MCF 10A (cell line): ENCODE measurements around the gene CORO2A. TPM values are rescaled to one million over a fixed set of nuclear protein-coding genes. Genes with fewer than 3 reads are reported as not detected.
A peak's percentile ranks its signal among the peaks of the same experiment; 100 is the strongest.

Experiments
- BruUV-seq: library from RNA; stranded (reverse); fragments of 400-500 nt; replicated peaks from 2 replicates; lab custom pipeline; 2021; lab: Mats Ljungman, UMichigan
- CTCF ChIA-PET: fragments of 300-600 bp; sonication (Branson Sonifier 250); formaldehyde crosslinking; extraction: SDS; loops from one replicate; lab custom pipeline; 2021; ENCODE audit warnings: antibody characterized with exemption, inconsistent platforms; lab: Yijun Ruan, JAX
- POLR2A ChIA-PET: fragments of 300-600, 350-650 bp; sonication (Branson Sonifier 250); formaldehyde crosslinking; extraction: SDS; loops from one replicate; lab custom pipeline; 2020; ENCODE audit warnings: antibody characterized with exemption, inconsistent platforms; lab: Yijun Ruan, JAX
- DNase-seq: peaks from one replicate; pipeline ENCODE4 v3.0.0-alpha.2; 2018; ENCODE audit not compliant: unreplicated experiment
- H3K27ac Mint-ChIP-seq: one replicate; pipeline ENCODE4 v1.8.0; 2022; ENCODE audit warnings: mild to moderate bottlenecking, low read depth, mixed read lengths; ENCODE audit not compliant: unreplicated experiment
- H3K27me3 Mint-ChIP-seq: one replicate; pipeline ENCODE4 v1.8.0; 2022; ENCODE audit warnings: mixed read lengths; ENCODE audit not compliant: insufficient read depth, unreplicated experiment
- H3K36me3 Mint-ChIP-seq: one replicate; pipeline ENCODE4 v1.8.0; 2022; ENCODE audit warnings: mild to moderate bottlenecking, moderate library complexity, mixed read lengths; ENCODE audit not compliant: insufficient read depth, unreplicated experiment
- H3K4me1 Mint-ChIP-seq: one replicate; pipeline ENCODE4 v1.8.0; 2022; ENCODE audit warnings: mixed read lengths; ENCODE audit not compliant: insufficient read depth, unreplicated experiment
- H3K4me3 Mint-ChIP-seq: one replicate; pipeline ENCODE4 v1.8.0; 2022; ENCODE audit warnings: mild to moderate bottlenecking, moderate library complexity, mixed read lengths; ENCODE audit not compliant: unreplicated experiment
- H3K9me3 Mint-ChIP-seq: one replicate; pipeline ENCODE4 v1.8.0; 2022; ENCODE audit warnings: mixed read lengths; ENCODE audit not compliant: unreplicated experiment
- intact Hi-C: fragments of 100-400 bp; cut with micrococcal nuclease; formaldehyde crosslinking; loops from 2 replicates; pipeline ENCODE4 v1.14.1; 2022
- total RNA-seq: library from RNA; stranded (reverse); gene quantifications from 2 replicates; pipeline ENCODE4 v1.2.3, GENCODE V29; 2022
- TF ChIP-seq, protein P1 (sequence below): fragments of 200-600 bp; IDR thresholded peaks from one replicate; pipeline ENCODE4 v1.8.0; 2022; ENCODE audit warnings: antibody characterized with exemption, mild to moderate bottlenecking; ENCODE audit not compliant: unreplicated experiment

CORO2A gene
- total RNA-seq, 1 experiment from 2014 or later, result 3.4 TPM

DNA sequence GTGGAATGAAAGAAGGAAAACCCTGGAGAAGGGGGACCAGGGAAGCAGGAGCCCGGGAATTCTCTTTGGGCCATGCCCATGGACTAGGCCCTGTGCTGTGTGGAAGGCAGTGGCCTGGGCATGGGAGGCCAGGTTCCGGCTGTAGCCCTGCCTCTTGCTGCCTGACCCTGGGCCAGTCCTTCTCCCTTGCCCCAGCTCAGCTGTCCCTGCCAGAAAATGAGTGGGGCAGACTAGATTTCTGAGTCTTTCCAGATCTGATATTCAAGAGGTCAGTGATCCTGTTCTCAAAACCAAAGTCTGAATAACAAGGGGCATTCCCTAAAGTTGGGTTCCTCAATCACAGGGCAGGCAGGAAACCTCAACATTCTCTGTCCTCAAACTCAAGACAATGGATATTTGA is 24.8 kb upstream of the CORO2A start:
- peaks cover 88% of the 10 kb centered on the region for H3K36me3 Mint-ChIP-seq
- no peaks in the 10 kb centered on the region for H3K9me3 Mint-ChIP-seq
- POLR2A ChIA-PET, result interaction anchor here (2.5 kb wide), 1 partner anchor 39 kb away, joined by 11 read pairs; the partner anchor contains the start of gene TBC1D2
- intact Hi-C loops, result no loop called here
- TF ChIP-seq, protein P1, sequence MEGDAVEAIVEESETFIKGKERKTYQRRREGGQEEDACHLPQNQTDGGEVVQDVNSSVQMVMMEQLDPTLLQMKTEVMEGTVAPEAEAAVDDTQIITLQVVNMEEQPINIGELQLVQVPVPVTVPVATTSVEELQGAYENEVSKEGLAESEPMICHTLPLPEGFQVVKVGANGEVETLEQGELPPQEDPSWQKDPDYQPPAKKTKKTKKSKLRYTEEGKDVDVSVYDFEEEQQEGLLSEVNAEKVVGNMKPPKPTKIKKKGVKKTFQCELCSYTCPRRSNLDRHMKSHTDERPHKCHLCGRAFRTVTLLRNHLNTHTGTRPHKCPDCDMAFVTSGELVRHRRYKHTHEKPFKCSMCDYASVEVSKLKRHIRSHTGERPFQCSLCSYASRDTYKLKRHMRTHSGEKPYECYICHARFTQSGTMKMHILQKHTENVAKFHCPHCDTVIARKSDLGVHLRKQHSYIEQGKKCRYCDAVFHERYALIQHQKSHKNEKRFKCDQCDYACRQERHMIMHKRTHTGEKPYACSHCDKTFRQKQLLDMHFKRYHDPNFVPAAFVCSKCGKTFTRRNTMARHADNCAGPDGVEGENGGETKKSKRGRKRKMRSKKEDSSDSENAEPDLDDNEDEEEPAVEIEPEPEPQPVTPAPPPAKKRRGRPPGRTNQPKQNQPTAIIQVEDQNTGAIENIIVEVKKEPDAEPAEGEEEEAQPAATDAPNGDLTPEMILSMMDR, result no peak
- no peak overlapping the region for H3K4me3 Mint-ChIP-seq
- no peak for DNase-seq
- H3K4me1 Mint-ChIP-seq, result peaks cover 4% of the 10 kb centered on the region
- CTCF ChIA-PET, result interaction anchor here (0.6 to 1.3 kb wide), 2 partner anchors 39 to 47 kb away, joined by 4 read pairs; partner anchors contain the start of gene TBC1D2
- no TSS peak for BruUV-seq
- peak overlapping the region; percentile 57 for H3K27ac Mint-ChIP-seq
- H3K27me3 Mint-ChIP-seq, result no peaks in the 10 kb centered on the region

DNA sequence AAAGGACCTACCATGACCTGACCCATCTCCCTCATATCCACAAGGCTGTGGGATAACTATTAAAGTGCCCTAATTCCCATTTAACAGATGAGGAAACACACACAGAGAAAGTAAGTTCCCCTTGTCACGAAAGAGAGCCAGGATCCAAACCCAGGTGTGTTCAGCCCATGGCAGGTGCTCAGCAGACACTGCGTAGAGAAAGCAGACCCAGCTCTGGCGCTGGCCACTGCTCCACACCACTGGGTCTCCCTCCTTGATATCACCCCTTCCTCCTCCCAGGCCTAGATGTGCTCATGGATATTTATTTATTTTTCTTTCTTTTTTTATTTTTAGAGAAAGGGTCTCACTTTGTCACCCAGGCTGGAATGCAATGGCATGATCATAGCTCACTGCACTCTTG is 24.0 kb upstream of the CORO2A start:
- POLR2A ChIA-PET, result no interaction called here
- H3K27me3 Mint-ChIP-seq, result no peaks in the 10 kb centered on the region

GRCh38 chr9:98215821-98216220 is 23.4 kb upstream of the CORO2A start:
- H3K4me3 Mint-ChIP-seq, result no peak overlapping the region
- POLR2A ChIA-PET, result interaction anchor here (0.6 kb wide), 1 partner anchor 1350 kb away, joined by 4 read pairs; no protein-coding TSS in a partner anchor
- CTCF ChIA-PET, result interaction anchor here (0.7 to 1.8 kb wide), 3 partner anchors 9 to 142 kb away, joined by 3 to 6 read pairs (median 4); no protein-coding TSS in a partner anchor
- H3K9me3 Mint-ChIP-seq, result no peaks in the 10 kb centered on the region
- no peaks in the 10 kb centered on the region for H3K27me3 Mint-ChIP-seq
- no TSS peak for BruUV-seq
- intact Hi-C loops, result no loop called here
- TF ChIP-seq, protein P1, result no peak
- H3K4me1 Mint-ChIP-seq, result no peaks in the 10 kb centered on the region
- no peak overlapping the region for H3K27ac Mint-ChIP-seq
- peaks cover 92% of the 10 kb centered on the region for H3K36me3 Mint-ChIP-seq
- DNase-seq, result no peak

More for the DNA sequence above, 24.0 kb upstream of the CORO2A start:
- BruUV-seq, result no TSS peak
- intact Hi-C loops, result no loop called here
- CTCF ChIA-PET, result interaction anchor here (0.6 to 1.5 kb wide), 4 partner anchors 23 to 143 kb away, joined by 3 to 4 read pairs (median 4); partner anchors contain the start of gene TBC1D2
- no peak for DNase-seq
- Mint-ChIP-seq H3K4me1 (no peaks in the 10 kb centered on the region), H3K9me3 (no peaks in the 10 kb centered on the region), H3K27ac (no peak overlapping the region), H3K4me3 (no peak overlapping the region), H3K36me3 (peaks cover 88% of the 10 kb centered on the region)
- TF ChIP-seq, protein P1, result no peak

- no peak overlapping the region for H3K27ac Mint-ChIP-seq
- ChIA-PET CTCF (interaction anchor here (0.7 to 1.8 kb wide), 3 partner anchors 9 to 141 kb away, joined by 3 to 6 read pairs (median 4); no protein-coding TSS in a partner anchor), POLR2A (interaction anchor here (0.6 to 0.7 kb wide), 2 partner anchors 165 to 1351 kb away, joined by 3 to 4 read pairs; no protein-coding TSS in a partner anchor)
- no peaks in the 10 kb centered on the region for H3K27me3 Mint-ChIP-seq
- peaks cover 86% of the 10 kb centered on the region for H3K36me3 Mint-ChIP-seq
- no peaks in the 10 kb centered on the region for H3K9me3 Mint-ChIP-seq
- H3K4me3 Mint-ChIP-seq, result no peak overlapping the region
- no peak for DNase-seq
- H3K4me1 Mint-ChIP-seq, result no peaks in the 10 kb centered on the region
- TF ChIP-seq, protein P1, result no peak
- intact Hi-C loops, result no loop called here
- BruUV-seq, result no TSS peak
Observed at GRCh38 chr9:98215271-98215670, 22.8 kb upstream of the CORO2A start.
